SK-N-SH (cell line): ENCODE results near the gene PGLYRP3. TPM values are rescaled to one million over a fixed set of nuclear protein-coding genes. Genes with fewer than 3 reads are reported as not detected.

Experiments used
- CTCF ChIA-PET: fragments of 300-600, 350-600 bp; formaldehyde crosslinking; extraction: SDS; loops from one replicate; lab custom pipeline; 2021; lab: Yijun Ruan, JAX
- POLR2A ChIA-PET: fragments of 350-600 bp; sonication (Branson Sonifier 250); formaldehyde crosslinking; extraction: SDS; loops from one replicate; lab custom pipeline; 2020; ENCODE audit warnings: antibody characterized with exemption, inconsistent platforms; lab: Yijun Ruan, JAX
- DNase-seq: peaks from one replicate; pipeline ENCODE4 v3.0.0; 2012
- H2AFZ ChIP-seq: fragments of 200-600 bp; sonication (generic); 2 replicates; pipeline ENCODE4 v1.8.1; 2016; ENCODE audit warnings: antibody characterized with exemption, mild to moderate bottlenecking, low read depth
- H3F3A ChIP-seq: fragments of 200-600 bp; sonication (generic); replicated peaks from 2 replicates; pipeline ENCODE3; 2016; ENCODE audit warnings: antibody characterized with exemption, mild to moderate bottlenecking; ENCODE audit not compliant: insufficient read depth
- H3K27ac ChIP-seq, 2 experiments: fragments of 200-500 bp in 1 of 2; fragments of 200-600 bp in 1 of 2; sonication (Bioruptor generic) in 1 of 2; sonication (generic), shearing (Covaris generic) in 1 of 2; 2 replicates each; pipeline versions ENCODE4 v1.5.1 to v1.6.1; 2014 to 2016; ENCODE audit warnings: low read depth in 2 of 2, inconsistent platforms in 1 of 2, low read length in 1 of 2, mild to moderate bottlenecking in 1 of 2, mixed read lengths in 1 of 2
- H3K27me3 ChIP-seq: fragments of 200-600 bp; sonication (generic), shearing (Covaris generic); 2 replicates; pipeline ENCODE4 v1.6.1; 2016; ENCODE audit warnings: mixed run types; ENCODE audit not compliant: insufficient read depth
- H3K36me3 ChIP-seq, 2 experiments: fragments of 200-500 bp in 1 of 2; fragments of 200-600 bp in 1 of 2; sonication (Bioruptor generic) in 1 of 2; sonication (generic) in 1 of 2; replicated peaks in 1 of 2; 2 replicates each; pipeline versions ENCODE3 to v1.5.1; 2014 to 2016; ENCODE audit warnings: low read length in 1 of 2, mild to moderate bottlenecking in 1 of 2; ENCODE audit not compliant: insufficient read depth in 2 of 2, control insufficient read depth in 1 of 2
- H3K4me1 ChIP-seq, 2 experiments: fragments of 200-500 bp in 1 of 2; fragments of 200-600 bp in 1 of 2; sonication (Bioruptor generic) in 1 of 2; sonication (generic), shearing (Covaris generic) in 1 of 2; 2 replicates each; pipeline versions ENCODE4 v1.5.1 to v1.6.1; 2014 to 2016; ENCODE audit warnings: low read depth in 1 of 2, low read length in 1 of 2, mixed run types in 1 of 2; ENCODE audit not compliant: insufficient read depth in 2 of 2, control insufficient read depth in 1 of 2
- H3K4me2 ChIP-seq: fragments of 200-600 bp; sonication (generic), shearing (Covaris generic); 2 replicates; pipeline ENCODE4 v1.6.1; 2017; ENCODE audit warnings: mixed run types
- H3K4me3 ChIP-seq, 2 experiments: fragments of 200-500 bp in 1 of 2; fragments of 200-600 bp in 1 of 2; sonication (Bioruptor generic) in 1 of 2; sonication (generic), shearing (Covaris generic) in 1 of 2; 2 replicates each; pipeline versions ENCODE4 v1.5.1 to v1.8.1; 2014 to 2016; ENCODE audit warnings: low read depth in 2 of 2, inconsistent platforms in 1 of 2, low read length in 1 of 2, mild to moderate bottlenecking in 1 of 2, mixed read lengths in 1 of 2, moderate library complexity in 1 of 2
- H3K79me2 ChIP-seq: fragments of 200-600 bp; sonication (generic); 2 replicates; pipeline ENCODE4 v1.8.1; 2017; ENCODE audit warnings: mild to moderate bottlenecking; ENCODE audit not compliant: insufficient read depth
- H3K9ac ChIP-seq: fragments of 200-600 bp; sonication (generic); 2 replicates; pipeline ENCODE4 v1.6.1; 2017; ENCODE audit warnings: mixed run types
- H3K9me2 ChIP-seq: fragments of 200-600 bp; sonication (generic); 2 replicates; pipeline ENCODE4 v1.6.1; 2017; ENCODE audit warnings: mixed run types
- H3K9me3 ChIP-seq: fragments of 200-600 bp; sonication (generic); 2 replicates; pipeline ENCODE4 v1.6.1; 2017; ENCODE audit warnings: mixed run types, mild to moderate bottlenecking, moderate library complexity
- H4K20me1 ChIP-seq: fragments of 200-600 bp; sonication (generic); 2 replicates; pipeline ENCODE4 v1.6.1; 2017; ENCODE audit warnings: mild to moderate bottlenecking, mixed run types; ENCODE audit not compliant: insufficient read depth
- CHD2 ChIP-seq: fragments of 150-350 bp; IDR thresholded peaks from 2 replicates; pipeline ENCODE4 v1.6.1; 2018; ENCODE audit warnings: low read length; ENCODE audit not compliant: partially characterized antibody
- ELF1 ChIP-seq: IDR thresholded peaks from 2 replicates; pipeline ENCODE4 v1.4.0; 2012
- FOSL2 ChIP-seq: IDR thresholded peaks from 2 replicates; pipeline ENCODE4 v1.4.0; 2012; ENCODE audit warnings: low read depth, mild to moderate bottlenecking, moderate library complexity, borderline replicate concordance
- FOXJ3 ChIP-seq: sonication (generic); formaldehyde crosslinking; IDR thresholded peaks from 2 replicates; pipeline ENCODE4 v1.5.1; 2020; ENCODE audit warnings: mild to moderate bottlenecking, missing genetic modification reagents
- FOXM1 ChIP-seq: IDR thresholded peaks from 2 replicates; pipeline ENCODE4 v1.4.0; 2012; ENCODE audit warnings: low read depth, mild to moderate bottlenecking
- MXI1 ChIP-seq: IDR thresholded peaks from 2 replicates; pipeline ENCODE4 v1.6.1; 2012; ENCODE audit warnings: mild to moderate bottlenecking, low read depth, low read length, improper control_type of control experiment
- NFIC ChIP-seq: IDR thresholded peaks from 2 replicates; pipeline ENCODE4 v1.4.0; 2012; ENCODE audit warnings: borderline replicate concordance
- NRF1 ChIP-seq: IDR thresholded peaks from 2 replicates; pipeline ENCODE4 v1.6.1; 2012; ENCODE audit warnings: low read depth, mild to moderate bottlenecking, low read length
- POLR2AphosphoS5 ChIP-seq: IDR thresholded peaks from 2 replicates; pipeline ENCODE4 v1.6.1; 2012; ENCODE audit warnings: low read depth, low read length
- RAD21 ChIP-seq: IDR thresholded peaks from 2 replicates; pipeline ENCODE4 v1.6.1; 2012; ENCODE audit warnings: mild to moderate bottlenecking, low read length
- RXRA ChIP-seq: IDR thresholded peaks from 2 replicates; pipeline ENCODE4 v1.4.0; 2012; ENCODE audit warnings: low read depth, mild to moderate bottlenecking, borderline replicate concordance
- SIN3A ChIP-seq: IDR thresholded peaks from 2 replicates; pipeline ENCODE4 v1.6.1; 2012; ENCODE audit warnings: low read depth, mild to moderate bottlenecking, low read length, moderate library complexity, borderline replicate concordance
- SMC3 ChIP-seq: IDR thresholded peaks from 2 replicates; pipeline ENCODE4 v1.6.1; 2012; ENCODE audit warnings: low read depth, low read length, improper control_type of control experiment
- TAF1 ChIP-seq: IDR thresholded peaks from 2 replicates; pipeline ENCODE4 v1.6.1; 2012; ENCODE audit warnings: low read depth, mild to moderate bottlenecking, low read length, moderate library complexity, borderline replicate concordance
- TCF12 ChIP-seq: IDR thresholded peaks from 2 replicates; pipeline ENCODE4 v1.4.0; 2012
- YY1 ChIP-seq: IDR thresholded peaks from 2 replicates; pipeline ENCODE4 v1.4.0; 2012; ENCODE audit warnings: low read depth, mild to moderate bottlenecking
- WGBS: methylation state at CpG from one replicate; pipeline ENCODE4 v1.1.6; 2017; ENCODE audit warnings: low lambda C conversion rate; 5-methylcytosine and 5-hydroxymethylcytosine counted together
- polyA plus RNA-seq, 3 experiments: library from polyadenylated mRNA; depleted of rRNA; stranded (reverse); fragments of >200 nt; gene quantifications; 2 replicates each; pipeline ENCODE4 v1.2.3, GENCODE V29; 2012
- TF ChIP-seq, protein P1 (sequence below): IDR thresholded peaks from 2 replicates; pipeline ENCODE4 v1.4.0; 2012; ENCODE audit warnings: low read depth, borderline replicate concordance
- TF ChIP-seq, protein P2 (sequence below): fragments of 150-350 bp; IDR thresholded peaks from 2 replicates; pipeline ENCODE4 v1.6.1; 2016; ENCODE audit warnings: mild to moderate bottlenecking, low read depth, low read length
- TF ChIP-seq, protein P3 (sequence below): fragments of 200-600 bp; sonication (generic); IDR thresholded peaks from 2 replicates; pipeline ENCODE4 v1.6.1; 2017; ENCODE audit warnings: antibody characterized with exemption, mild to moderate bottlenecking, moderate library complexity

Gene PGLYRP3
- polyA plus RNA-seq, 1 of the 3 experiments (the other 2 are of a cell fraction) = not detected

DNA sequence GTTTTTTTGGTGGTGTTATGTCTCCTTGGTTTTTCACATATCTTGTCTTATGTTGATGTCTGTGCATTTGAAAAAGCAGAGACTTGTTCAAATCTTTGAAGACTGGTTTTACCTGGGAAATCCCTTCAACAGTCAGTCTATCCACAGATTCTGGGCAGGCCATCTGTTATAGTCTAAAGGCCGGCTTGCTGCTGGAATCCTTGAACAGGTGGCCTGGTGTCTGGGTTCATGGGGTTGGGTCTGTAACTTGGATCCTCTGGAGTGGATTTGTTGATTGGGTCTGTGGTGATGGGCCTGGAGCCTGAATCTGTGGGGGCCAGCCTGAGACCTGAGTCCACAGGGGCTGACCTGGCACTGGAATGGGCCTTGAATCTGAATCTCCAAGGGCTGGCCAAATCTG lies 41.0 kb downstream of the PGLYRP3 start:
- Histone ChIP-seq H3K27ac (no peak overlapping the region), H3K4me2 (no peak overlapping the region), H3K9ac (no peak overlapping the region), H3K9me3 (no peaks in the 10 kb centered on the region), H2AFZ (no peak overlapping the region), H3F3A (no peaks in the 10 kb centered on the region), H3K4me3 (no peak overlapping the region), H3K4me1 (no peaks in the 10 kb centered on the region), H3K79me2 (no peaks in the 10 kb centered on the region), H3K9me2 (no peaks in the 10 kb centered on the region), H4K20me1 (no peaks in the 10 kb centered on the region), H3K27me3 (peaks cover 14% of the 10 kb centered on the region; the same call in 1 of the 2 replicates), H3K36me3 (no peaks in the 10 kb centered on the region)
- TF ChIP-seq, protein P1, sequence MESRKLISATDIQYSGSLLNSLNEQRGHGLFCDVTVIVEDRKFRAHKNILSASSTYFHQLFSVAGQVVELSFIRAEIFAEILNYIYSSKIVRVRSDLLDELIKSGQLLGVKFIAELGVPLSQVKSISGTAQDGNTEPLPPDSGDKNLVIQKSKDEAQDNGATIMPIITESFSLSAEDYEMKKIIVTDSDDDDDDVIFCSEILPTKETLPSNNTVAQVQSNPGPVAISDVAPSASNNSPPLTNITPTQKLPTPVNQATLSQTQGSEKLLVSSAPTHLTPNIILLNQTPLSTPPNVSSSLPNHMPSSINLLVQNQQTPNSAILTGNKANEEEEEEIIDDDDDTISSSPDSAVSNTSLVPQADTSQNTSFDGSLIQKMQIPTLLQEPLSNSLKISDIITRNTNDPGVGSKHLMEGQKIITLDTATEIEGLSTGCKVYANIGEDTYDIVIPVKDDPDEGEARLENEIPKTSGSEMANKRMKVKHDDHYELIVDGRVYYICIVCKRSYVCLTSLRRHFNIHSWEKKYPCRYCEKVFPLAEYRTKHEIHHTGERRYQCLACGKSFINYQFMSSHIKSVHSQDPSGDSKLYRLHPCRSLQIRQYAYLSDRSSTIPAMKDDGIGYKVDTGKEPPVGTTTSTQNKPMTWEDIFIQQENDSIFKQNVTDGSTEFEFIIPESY = no peak
- TF ChIP-seq SMC3 = no peak
- TF ChIP-seq TCF12 = no peak
- TF ChIP-seq, protein P2, sequence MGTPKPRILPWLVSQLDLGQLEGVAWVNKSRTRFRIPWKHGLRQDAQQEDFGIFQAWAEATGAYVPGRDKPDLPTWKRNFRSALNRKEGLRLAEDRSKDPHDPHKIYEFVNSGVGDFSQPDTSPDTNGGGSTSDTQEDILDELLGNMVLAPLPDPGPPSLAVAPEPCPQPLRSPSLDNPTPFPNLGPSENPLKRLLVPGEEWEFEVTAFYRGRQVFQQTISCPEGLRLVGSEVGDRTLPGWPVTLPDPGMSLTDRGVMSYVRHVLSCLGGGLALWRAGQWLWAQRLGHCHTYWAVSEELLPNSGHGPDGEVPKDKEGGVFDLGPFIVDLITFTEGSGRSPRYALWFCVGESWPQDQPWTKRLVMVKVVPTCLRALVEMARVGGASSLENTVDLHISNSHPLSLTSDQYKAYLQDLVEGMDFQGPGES = no peak
- no peak for TF ChIP-seq NRF1
- TF ChIP-seq FOSL2 = no peak
- TF ChIP-seq TAF1 = no peak
- TF ChIP-seq RAD21 = no peak
- no peak for TF ChIP-seq ELF1
- TF ChIP-seq RXRA = no peak
- TF ChIP-seq YY1 = no peak
- TF ChIP-seq, protein P3, sequence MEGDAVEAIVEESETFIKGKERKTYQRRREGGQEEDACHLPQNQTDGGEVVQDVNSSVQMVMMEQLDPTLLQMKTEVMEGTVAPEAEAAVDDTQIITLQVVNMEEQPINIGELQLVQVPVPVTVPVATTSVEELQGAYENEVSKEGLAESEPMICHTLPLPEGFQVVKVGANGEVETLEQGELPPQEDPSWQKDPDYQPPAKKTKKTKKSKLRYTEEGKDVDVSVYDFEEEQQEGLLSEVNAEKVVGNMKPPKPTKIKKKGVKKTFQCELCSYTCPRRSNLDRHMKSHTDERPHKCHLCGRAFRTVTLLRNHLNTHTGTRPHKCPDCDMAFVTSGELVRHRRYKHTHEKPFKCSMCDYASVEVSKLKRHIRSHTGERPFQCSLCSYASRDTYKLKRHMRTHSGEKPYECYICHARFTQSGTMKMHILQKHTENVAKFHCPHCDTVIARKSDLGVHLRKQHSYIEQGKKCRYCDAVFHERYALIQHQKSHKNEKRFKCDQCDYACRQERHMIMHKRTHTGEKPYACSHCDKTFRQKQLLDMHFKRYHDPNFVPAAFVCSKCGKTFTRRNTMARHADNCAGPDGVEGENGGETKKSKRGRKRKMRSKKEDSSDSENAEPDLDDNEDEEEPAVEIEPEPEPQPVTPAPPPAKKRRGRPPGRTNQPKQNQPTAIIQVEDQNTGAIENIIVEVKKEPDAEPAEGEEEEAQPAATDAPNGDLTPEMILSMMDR = no peak
- TF ChIP-seq MXI1 = no peak
- no peak for TF ChIP-seq POLR2AphosphoS5
- TF ChIP-seq CHD2 = no peak
- TF ChIP-seq SIN3A = no peak
- no peak for TF ChIP-seq FOXJ3
- no peak for TF ChIP-seq FOXM1
- no peak for TF ChIP-seq NFIC
- WGBS = 20% methylated on average over 1 of the region's 1 CpG
- ChIA-PET CTCF (no interaction called here), POLR2A (no interaction called here)
- DNase-seq = no peak
